ENCODE measurements around the gene COL19A1.

Gene COL19A1

DNA sequence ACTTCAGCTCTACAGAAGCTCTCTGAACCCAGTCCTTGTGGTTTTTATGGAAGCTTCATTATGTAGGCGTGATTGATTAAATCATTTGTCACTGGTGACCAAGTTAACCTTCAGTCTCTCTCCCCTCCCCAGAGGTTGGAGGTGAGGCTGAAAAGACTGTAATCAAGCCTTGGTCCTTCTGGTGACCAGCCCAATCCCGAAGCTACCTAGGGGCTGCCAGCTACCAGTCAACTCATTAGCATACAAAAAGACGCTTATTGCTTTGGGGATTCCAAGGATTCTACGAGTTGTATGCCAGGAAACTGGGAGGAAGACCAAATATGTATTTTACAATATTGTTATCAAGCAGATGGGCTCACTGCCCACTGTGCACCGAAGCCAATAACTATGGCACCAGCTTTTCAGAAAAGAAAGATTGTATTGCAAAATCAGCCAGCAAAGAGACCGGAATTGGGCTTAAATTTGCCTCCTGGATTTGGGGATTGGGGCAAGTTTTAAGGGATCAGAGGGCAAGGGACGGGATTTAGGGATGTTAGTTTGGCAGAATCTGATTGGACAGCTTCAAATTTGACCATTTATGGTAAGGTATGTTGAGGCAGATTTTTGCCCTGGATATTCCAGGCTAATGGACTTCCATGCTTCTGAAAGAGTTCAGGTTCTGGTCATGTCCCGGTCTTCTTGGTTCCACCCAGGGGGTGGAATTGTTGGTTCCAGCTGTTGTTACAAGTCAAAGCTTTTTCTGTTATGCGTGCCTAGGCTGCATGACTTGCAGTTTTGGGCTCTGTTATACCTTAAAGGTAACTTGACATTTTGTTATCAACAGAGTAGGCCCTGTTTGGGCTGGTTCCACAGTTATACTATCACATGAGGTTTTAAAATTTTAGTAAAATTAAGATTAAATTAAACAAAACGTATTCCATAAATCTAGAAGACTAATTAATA, 269.1 kb downstream of the COL19A1 start:
- DNase-seq = no peak

DNA sequence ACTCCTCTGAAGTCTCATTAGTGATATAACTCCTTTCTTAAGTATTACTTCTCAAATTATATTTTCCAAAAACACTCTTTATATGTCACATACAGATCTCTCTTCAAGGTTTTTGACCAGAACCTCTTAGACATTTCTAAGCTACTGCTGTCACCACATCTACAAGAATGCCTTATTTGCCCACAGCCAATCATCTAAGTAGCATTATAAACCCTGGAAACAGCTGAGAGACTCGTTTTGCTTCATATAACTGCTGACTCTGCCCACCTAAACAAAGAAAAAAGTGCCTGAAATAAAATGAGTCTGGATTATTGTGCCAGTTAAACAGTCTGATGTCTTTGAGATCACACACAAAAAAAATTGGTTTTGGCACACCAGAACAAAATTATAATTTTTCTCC, 270.6 kb downstream of the COL19A1 start:
- DNase-seq = no peak

DNA sequence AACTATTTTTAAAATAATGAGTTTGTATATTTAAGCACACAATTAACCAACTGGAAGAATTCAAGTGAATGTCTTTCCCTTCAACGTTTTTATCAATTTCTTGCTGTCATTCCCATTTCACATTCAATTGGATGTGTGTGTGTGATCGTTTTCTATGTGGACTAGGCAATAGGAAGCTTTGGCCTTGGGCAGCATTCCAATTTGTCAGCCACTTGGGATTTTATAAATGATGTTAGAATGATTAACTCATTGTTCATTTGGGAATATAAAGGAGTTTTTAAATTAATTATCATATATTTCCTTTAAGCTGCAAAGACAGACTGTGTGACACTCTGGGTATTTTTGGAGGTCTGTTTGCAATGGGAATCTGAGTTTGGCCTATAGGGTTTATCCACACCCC, 274.1 kb downstream of the COL19A1 start:
- no peak for DNase-seq

GRCh38 chr6:70142034-70142433, 275.7 kb downstream of the COL19A1 start:
- no peak for DNase-seq

DNA sequence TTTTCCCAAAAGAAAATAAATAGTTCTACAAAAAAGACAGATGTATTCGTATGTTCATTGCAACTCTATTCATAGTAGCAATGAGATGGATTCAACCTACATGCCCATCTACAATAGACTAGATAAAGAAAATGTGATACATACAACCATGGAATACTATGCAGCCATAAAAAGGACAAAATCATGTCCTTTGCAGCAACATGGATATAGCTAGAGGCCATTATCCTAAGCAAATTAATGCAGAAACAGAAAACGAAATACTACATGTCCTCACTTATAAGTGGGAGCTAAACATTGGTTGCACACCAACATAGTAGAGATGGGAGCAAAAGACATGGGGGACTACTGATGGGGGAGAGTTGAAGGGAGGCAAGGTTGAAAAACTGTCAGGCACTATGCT, 278.8 kb downstream of the COL19A1 start:
- no peak for DNase-seq

- DNase-seq = no peak
These were observed 282.9 kb downstream of the COL19A1 start for GRCh38 chr6:70149209-70149788.

DNA sequence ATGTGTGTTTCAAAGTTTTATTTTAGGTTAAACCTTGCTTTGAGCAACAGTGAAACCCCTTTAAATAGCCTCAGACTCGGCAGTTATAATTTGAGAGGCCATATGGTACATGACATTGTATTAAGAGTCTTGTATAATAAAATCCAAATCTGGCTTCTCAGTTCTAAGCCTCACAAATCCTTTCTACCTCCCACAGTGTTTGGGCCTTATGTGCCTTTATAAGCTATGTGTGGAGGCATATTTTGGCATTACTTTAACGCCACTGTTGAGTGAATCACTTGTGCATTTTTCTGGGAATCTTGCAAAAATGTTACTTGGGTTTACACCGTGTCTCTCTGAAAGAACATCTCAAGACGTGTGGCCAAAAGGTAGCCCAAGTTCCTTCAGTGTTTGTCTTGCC, 284.2 kb downstream of the COL19A1 start:
- DNase-seq = no peak

DNA sequence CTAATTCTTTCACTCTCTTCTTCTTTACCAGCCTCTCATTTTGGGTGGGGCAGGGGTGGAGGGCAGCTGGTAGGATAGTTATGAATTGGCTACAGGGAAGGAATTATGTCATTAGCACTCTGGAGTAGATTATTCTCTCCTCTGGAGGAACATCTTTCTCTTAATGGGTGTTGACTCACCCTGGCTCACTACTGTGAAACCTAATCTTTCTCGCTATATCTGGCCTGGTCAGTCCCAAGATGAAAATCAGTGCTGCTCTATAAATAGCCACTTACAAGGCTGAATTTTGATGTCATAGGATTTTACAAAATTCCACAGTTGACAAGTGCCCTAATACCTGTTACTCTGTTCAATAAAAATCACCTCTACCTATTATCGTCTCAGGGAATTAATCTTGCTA, 285.3 kb downstream of the COL19A1 start:
- no peak for DNase-seq

- DNase-seq = no peak
These were observed 286.4 kb downstream of the COL19A1 start for GRCh38 chr6:70152786-70153185.

DNA sequence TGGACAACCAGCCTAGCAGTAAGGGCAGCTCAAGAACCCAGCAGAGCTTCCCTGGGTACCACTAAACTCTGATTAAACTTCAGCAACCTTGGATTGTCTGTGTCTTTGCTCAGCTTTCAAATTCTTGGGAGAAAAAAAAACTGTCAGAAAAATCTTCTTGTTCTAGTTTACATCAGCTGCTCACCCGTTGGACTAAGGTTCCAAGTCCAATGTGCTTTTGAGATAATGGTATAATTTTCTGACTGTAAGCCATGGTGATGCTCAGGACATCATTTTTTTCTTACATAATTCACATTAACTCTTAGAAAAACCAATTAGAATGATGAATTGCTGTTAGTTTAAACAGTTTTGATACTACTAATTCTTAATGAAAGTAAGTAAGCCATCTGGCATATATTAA, 290.7 kb downstream of the COL19A1 start:
- DNase-seq = no peak

DNA sequence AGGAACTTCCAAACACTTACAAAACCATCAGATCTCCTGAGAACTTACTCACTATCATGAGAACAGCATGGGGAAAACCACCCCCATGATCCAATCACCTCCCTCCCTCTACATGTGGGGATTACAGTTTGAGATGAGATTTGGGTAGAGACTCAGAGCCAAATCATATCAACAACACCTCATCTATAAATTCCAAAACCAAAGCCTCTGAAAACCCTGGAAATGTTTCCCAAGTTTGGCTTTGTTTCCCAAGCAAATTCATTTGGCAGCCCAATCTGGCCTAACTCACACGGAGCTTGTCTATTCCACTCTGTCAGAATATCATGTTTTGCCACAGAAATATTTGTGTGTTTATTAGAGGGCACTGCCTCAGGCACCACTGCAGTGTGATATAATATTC, 293.9 kb downstream of the COL19A1 start:
- DNase-seq = peak in 1 of 2 donors; percentile 1

- DNase-seq = no peak
These were observed 296.6 kb downstream of the COL19A1 start for GRCh38 chr6:70162972-70163371.

- DNase-seq = no peak
These were observed 297.4 kb downstream of the COL19A1 start for GRCh38 chr6:70163795-70164194.

DNA sequence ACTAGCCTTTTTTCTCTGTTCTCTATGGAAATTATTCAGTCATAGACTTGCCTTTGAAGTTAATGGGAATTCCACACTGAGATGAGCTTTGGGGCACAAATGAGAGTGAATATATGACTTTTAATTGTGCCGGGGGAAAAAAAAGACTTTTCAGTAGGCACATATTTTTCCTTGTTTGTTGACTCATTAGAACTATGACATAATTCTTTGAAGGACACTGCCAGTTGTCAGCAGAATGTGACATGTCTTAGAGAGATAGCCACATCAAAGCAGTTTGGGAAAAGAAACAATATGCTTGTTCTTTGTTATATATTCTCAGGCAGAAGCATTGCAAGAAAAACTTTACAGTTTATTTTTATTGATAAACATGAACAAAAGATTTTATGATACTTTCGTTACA, 298.2 kb downstream of the COL19A1 start:
- no peak for DNase-seq

GRCh38 chr6:70166088-70166958, 300.0 kb downstream of the COL19A1 start:
- peak in 1 of 2 donors; percentile 2 for DNase-seq

DNA sequence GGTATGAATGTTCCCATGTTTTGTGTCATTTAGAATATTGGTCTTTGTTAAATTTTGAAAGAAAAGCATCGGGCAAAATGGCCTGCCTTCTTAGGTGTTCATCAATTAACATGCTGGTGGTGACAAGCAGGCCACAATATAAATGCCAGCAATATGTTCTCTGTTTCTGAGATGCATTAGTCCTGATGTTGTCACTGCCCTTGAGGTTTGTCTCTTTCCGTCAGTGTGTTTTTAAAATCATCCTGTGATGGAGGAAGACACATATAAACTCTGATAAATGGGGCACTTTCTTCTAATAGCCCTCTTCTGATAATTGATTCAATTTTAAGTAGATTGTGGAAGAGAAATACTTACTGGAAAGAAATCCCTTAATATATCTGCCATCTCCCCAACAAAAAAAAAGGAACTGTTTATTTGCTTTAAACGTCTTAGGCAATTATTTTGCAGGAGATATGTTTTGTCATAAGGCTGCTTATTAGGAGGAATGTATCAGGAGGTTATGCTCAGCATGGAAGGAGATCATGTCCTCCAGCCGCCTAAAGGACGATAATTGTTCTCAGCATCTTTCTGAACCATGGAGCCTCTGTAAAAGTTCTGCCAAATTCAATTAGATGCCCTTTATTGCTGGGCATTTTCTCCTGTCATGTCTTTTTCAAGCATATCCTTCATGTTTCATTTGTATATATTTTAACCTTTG, 302.5 kb downstream of the COL19A1 start:
- no peak for DNase-seq

DNA sequence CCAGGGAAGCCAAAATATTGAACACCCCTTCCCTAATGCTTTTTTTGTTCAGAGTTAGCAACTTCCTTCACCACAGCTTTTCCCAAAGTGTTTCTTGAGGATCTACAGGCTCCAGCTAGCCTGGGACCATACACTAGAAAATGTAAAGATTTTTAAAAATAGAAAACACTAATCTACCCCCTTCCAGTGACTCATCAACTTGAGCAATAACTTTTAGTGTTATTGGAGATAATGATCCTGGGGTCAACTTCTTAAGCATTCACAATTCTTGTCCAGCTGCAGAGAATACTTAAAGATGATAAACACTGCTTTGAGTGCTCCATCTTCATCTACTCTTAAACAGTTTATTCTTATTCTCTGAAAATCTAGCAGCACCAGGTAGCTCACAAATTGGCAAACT, 304.9 kb downstream of the COL19A1 start:
- no peak for DNase-seq

- no peak for DNase-seq
These were observed 305.9 kb downstream of the COL19A1 start for GRCh38 chr6:70172252-70172651.

- DNase-seq = no peak
These were observed 309.4 kb downstream of the COL19A1 start for GRCh38 chr6:70175770-70176169.

- DNase-seq = no peak
These were observed 310.6 kb downstream of the COL19A1 start for GRCh38 chr6:70176842-70177550.

DNA sequence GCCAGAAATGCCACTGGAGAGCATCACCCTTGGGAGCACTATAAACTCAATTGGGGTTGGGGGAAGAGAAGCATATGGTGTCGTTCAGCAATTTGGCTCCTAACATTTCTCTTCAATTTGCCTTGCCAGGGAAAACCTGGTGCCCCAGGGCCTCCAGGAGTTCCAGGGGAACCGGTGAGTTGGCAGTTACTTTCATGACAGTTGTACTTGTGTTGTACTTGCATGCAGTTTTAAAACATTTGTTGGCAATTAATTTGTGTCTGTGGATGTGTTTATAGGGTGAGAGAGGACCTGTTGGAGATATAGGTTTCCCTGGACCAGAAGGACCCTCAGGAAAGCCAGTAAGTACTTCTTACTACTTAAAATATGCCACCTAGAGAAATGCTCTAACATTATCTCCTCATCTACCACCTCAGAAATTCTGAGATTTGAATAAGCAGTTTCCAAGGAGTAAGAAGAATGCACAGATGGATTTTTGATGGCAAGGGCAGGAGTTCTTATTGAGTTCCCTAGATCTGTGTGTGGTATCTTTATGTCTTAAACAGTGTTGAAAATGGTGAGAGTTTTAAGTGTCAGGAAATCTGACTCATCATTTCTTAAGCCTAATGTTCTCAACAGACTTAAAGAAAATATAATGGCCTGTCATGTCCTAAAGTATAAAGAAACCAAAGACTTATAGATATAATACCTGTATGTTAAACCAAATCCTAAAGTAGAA, 314.0 kb downstream of the COL19A1 start:
- DNase-seq = no peak

Measured in inflammatory macrophage treated with lipopolysaccharide for 1 hour (primary cell).